ENCODE measurements around the gene UBAC2.

UBAC2 gene

DNA sequence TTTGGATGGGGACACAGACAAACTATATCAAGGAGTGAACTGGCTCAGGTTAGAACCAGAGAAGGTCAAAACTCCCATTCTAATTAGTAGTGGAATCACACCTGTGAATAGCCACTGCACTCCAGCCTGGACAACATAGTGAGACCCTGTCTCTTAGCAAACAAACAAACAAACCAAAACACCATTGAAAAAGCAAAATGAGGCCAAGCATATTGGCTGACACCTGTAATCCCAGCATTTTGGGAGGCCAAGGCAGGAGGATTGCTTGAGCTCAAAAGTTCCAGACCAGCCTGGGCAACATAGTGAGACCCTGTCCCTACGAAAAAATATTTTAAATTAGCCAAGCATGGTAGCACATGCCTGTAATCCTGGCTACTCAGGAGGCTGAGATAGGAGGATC, 39.1 kb upstream of the UBAC2 start:
- H3K27ac ChIP-seq (ENCODE audit: low read depth, low read length), result no peak overlapping the region
- no peaks in the 10 kb centered on the region for H3K36me3 ChIP-seq (ENCODE audit: control insufficient read depth in 5 of 5, insufficient read depth in 5 of 5, low read length in 5 of 5)
- peaks cover 0 to 5% (median 0%) of the 10 kb centered on the region in 5 donors for H3K4me1 ChIP-seq (ENCODE audit: control insufficient read depth in 5 of 5, insufficient read depth in 5 of 5, low read length in 5 of 5)
- no peak overlapping the region for H3K4me3 ChIP-seq (ENCODE audit: low read depth in 1 of 5, low read length in 5 of 5)
- no peak overlapping the region for H3K9ac ChIP-seq (ENCODE audit: low read length in 5 of 5)
- H3K9me3 ChIP-seq (ENCODE audit: control insufficient read depth in 5 of 5, low read length in 5 of 5), result no peaks in the 10 kb centered on the region
- H3K27me3 ChIP-seq (ENCODE audit: control insufficient read depth in 5 of 5, insufficient read depth in 4 of 5, low read length in 5 of 5), result peaks cover 2 to 10% (median 8%) of the 10 kb centered on the region in 5 donors

DNA sequence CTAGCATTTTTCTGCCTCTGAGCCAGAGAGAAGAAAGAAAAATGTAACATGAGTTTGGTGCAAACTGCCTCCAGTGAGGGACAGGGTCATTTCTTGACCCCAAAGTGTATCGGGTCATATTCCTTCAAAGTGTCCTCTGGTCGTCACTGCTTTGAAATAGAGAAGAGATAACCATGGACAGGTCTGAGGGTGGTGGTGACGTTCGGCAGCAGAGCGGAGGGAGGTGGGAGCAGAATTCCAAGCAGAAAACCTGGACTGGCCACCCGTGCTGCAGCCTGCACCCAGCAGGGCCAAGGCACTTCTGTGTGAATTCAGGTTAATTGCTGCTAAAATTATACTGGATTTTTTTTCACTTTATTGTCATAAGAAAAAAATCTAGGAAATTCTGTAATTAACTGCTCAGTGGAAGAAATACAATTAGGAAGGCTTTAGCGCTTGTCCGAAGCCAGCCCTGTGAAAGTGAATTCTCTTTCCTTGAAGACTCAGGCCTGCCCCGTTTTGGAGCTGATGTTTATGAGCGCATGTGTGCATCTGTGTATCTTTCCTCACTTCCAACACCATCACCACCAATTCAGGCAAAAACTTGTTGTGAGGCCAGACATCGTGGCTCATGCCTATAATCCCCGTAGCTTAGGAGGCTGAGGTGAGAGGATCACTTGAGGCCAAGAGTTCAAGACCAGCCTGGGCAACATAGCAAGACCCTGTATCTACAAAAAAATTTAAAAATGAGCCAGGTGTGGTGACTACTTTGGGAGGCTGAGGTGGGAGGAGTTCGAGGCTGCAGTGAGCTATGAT, 37.9 kb upstream of the UBAC2 start:
- H3K9me3 ChIP-seq (ENCODE audit: control insufficient read depth in 5 of 5, low read length in 5 of 5), result no peaks in the 10 kb centered on the region
- H3K27ac ChIP-seq (ENCODE audit: low read depth, low read length), result no peak overlapping the region
- no peak overlapping the region for H3K9ac ChIP-seq (ENCODE audit: low read length in 5 of 5)
- no peaks in the 10 kb centered on the region for H3K36me3 ChIP-seq (ENCODE audit: control insufficient read depth in 5 of 5, insufficient read depth in 5 of 5, low read length in 5 of 5)
- H3K27me3 ChIP-seq (ENCODE audit: control insufficient read depth in 5 of 5, insufficient read depth in 4 of 5, low read length in 5 of 5), result peaks cover 0 to 8% (median 8%) of the 10 kb centered on the region in 5 donors
- peaks cover 0 to 5% (median 0%) of the 10 kb centered on the region in 5 donors for H3K4me1 ChIP-seq (ENCODE audit: control insufficient read depth in 5 of 5, insufficient read depth in 5 of 5, low read length in 5 of 5)
- H3K4me3 ChIP-seq (ENCODE audit: low read depth in 1 of 5, low read length in 5 of 5), result no peak overlapping the region

DNA sequence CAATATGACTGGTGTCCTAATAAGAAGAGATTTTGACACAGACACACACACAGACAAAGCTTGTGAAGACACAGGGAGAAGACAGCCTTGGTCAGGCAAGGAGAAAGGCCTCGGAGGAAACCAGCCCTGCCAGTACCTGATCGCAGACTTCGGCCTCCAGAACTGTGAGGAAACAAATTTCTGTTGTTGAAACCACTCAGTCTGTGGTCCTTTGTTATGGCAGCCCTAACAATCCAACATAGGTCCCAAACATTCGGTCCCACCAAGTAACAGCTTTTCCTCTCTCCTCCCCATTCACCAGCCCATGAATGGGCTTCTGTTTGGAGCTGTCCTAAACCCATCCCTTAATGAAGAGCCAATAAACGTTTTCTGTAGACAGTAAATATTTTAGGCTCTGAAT, 36.4 kb upstream of the UBAC2 start:
- no peak overlapping the region for H3K9ac ChIP-seq (ENCODE audit: low read length in 5 of 5)
- no peaks in the 10 kb centered on the region for H3K36me3 ChIP-seq (ENCODE audit: control insufficient read depth in 5 of 5, insufficient read depth in 5 of 5, low read length in 5 of 5)
- no peak overlapping the region for H3K4me3 ChIP-seq (ENCODE audit: low read depth in 1 of 5, low read length in 5 of 5)
- H3K27ac ChIP-seq (ENCODE audit: low read depth, low read length), result no peak overlapping the region
- peaks cover 0 to 5% (median 0%) of the 10 kb centered on the region in 5 donors for H3K4me1 ChIP-seq (ENCODE audit: control insufficient read depth in 5 of 5, insufficient read depth in 5 of 5, low read length in 5 of 5)
- peaks cover 0 to 6% (median 4%) of the 10 kb centered on the region in 5 donors for H3K27me3 ChIP-seq (ENCODE audit: control insufficient read depth in 5 of 5, insufficient read depth in 4 of 5, low read length in 5 of 5)
- H3K9me3 ChIP-seq (ENCODE audit: control insufficient read depth in 5 of 5, low read length in 5 of 5), result no peaks in the 10 kb centered on the region

DNA sequence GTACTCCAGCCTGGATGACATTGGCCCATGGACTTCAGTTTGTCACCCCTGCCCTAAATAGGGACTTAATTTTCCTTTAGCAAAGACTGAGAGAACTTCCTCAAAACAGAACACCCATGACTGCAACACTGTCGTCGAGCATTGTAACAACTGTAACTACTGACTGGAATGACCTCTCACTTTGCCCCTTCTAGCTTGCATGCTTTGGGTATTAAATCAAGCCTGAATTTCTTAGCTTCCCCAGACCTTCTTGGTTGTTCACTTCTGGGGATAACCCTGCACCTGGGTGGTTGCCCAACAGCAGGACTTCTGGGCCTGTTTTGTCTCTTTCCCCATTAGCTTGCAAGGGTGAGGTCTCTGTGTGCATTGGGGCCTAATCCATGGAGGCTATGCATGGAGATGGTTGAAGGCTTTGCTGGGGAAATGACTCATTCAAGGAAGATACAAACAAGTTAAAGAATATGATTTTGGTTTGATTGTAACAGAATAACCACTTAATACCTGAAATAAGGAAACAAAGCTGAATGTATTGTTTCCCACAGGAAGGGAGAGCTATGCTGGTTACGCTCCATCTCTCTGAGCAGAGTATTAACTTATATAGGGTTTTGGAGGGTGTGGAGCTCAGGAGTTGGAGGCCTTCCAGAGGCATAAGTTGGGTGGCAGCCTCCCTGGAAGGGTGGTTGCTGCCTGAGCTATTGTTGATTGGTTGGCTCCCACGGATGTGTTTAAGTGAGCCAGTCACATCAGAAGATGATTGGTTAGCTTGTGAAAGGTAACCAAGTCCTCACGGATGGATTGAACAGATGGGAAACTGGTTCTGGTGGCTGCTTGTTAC, 34.7 kb upstream of the UBAC2 start:
- Histone ChIP-seq H3K4me3 (ENCODE audit: low read depth in 1 of 5, low read length in 5 of 5) (no peak overlapping the region), H3K27me3 (ENCODE audit: control insufficient read depth in 5 of 5, insufficient read depth in 4 of 5, low read length in 5 of 5) (no peaks in the 10 kb centered on the region), H3K36me3 (ENCODE audit: control insufficient read depth in 5 of 5, insufficient read depth in 5 of 5, low read length in 5 of 5) (no peaks in the 10 kb centered on the region), H3K9me3 (ENCODE audit: control insufficient read depth in 5 of 5, low read length in 5 of 5) (no peaks in the 10 kb centered on the region), H3K27ac (ENCODE audit: low read depth, low read length) (no peak overlapping the region), H3K9ac (ENCODE audit: low read length in 5 of 5) (no peak overlapping the region), H3K4me1 (ENCODE audit: control insufficient read depth in 5 of 5, insufficient read depth in 5 of 5, low read length in 5 of 5) (peaks cover 0 to 5% (median 0%) of the 10 kb centered on the region in 5 donors)

DNA sequence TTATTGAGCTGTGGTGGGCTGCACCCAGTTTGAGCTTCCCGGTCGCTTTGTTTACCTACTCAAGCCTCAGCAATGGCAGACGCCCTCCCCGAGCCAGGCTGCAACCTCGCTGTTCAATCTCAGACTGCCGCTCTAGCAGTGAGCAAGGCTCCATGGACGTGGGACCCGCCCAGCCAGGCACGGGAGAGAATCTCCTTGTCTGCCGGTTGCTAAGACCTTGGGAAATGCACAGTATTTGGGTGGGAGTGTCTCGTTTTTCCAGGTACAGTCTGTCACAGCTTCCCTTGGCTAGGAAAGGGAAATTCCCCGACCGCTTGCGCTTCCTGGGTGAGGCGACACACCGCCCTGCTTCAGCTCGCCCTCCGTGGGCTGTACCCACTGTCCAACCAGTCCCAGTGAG, 27.7 kb upstream of the UBAC2 start:
- H3K9me3 ChIP-seq (ENCODE audit: control insufficient read depth in 5 of 5, low read length in 5 of 5), result no peaks in the 10 kb centered on the region
- no peak overlapping the region for H3K27ac ChIP-seq (ENCODE audit: low read depth, low read length)
- H3K4me3 ChIP-seq (ENCODE audit: low read depth in 1 of 5, low read length in 5 of 5), result no peak overlapping the region
- H3K9ac ChIP-seq (ENCODE audit: low read length in 5 of 5), result no peak overlapping the region
- peaks cover 0 to 5% (median 3%) of the 10 kb centered on the region in 5 donors for H3K4me1 ChIP-seq (ENCODE audit: control insufficient read depth in 5 of 5, insufficient read depth in 5 of 5, low read length in 5 of 5)
- H3K27me3 ChIP-seq (ENCODE audit: control insufficient read depth in 5 of 5, insufficient read depth in 4 of 5, low read length in 5 of 5), result peaks cover 2 to 13% (median 4%) of the 10 kb centered on the region in 5 donors
- H3K36me3 ChIP-seq (ENCODE audit: control insufficient read depth in 5 of 5, insufficient read depth in 5 of 5, low read length in 5 of 5), result no peaks in the 10 kb centered on the region

DNA sequence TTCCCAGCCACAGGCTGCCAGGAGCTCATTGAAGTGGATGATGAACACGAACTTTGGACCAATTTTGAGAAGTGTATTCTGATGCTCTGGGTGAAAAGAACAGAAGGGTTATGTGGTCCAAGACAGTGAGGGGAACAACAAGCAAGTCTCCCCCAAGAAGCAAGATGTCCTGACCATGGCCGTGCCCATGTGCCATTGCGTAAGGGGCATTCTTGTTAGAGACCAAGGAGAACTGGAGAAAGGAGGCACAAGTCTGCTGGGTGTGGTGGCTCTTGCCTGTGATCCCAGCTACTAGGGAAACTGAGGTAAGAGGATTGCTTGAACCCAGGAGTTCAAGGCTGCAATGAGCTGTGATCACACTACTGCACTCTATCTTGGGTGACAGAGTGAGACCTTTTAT, 27.0 kb upstream of the UBAC2 start:
- H3K4me1 ChIP-seq (ENCODE audit: control insufficient read depth in 5 of 5, insufficient read depth in 5 of 5, low read length in 5 of 5), result peaks cover 1 to 8% (median 4%) of the 10 kb centered on the region in 5 donors
- no peak overlapping the region for H3K9ac ChIP-seq (ENCODE audit: low read length in 5 of 5)
- H3K36me3 ChIP-seq (ENCODE audit: control insufficient read depth in 5 of 5, insufficient read depth in 5 of 5, low read length in 5 of 5), result no peaks in the 10 kb centered on the region
- no peak overlapping the region for H3K27ac ChIP-seq (ENCODE audit: low read depth, low read length)
- H3K27me3 ChIP-seq (ENCODE audit: control insufficient read depth in 5 of 5, insufficient read depth in 4 of 5, low read length in 5 of 5), result peaks cover 2 to 13% (median 4%) of the 10 kb centered on the region in 5 donors
- no peak overlapping the region for H3K4me3 ChIP-seq (ENCODE audit: low read depth in 1 of 5, low read length in 5 of 5)
- no peaks in the 10 kb centered on the region for H3K9me3 ChIP-seq (ENCODE audit: control insufficient read depth in 5 of 5, low read length in 5 of 5)

GRCh38 chr13:99174533-99175100, 26.0 kb upstream of the UBAC2 start:
- H3K4me1 ChIP-seq (ENCODE audit: control insufficient read depth in 5 of 5, insufficient read depth in 5 of 5, low read length in 5 of 5), result peaks cover 2 to 14% (median 5%) of the 10 kb centered on the region in 5 donors
- H3K4me3 ChIP-seq (ENCODE audit: low read depth in 1 of 5, low read length in 5 of 5), result no peak overlapping the region
- H3K9ac ChIP-seq (ENCODE audit: low read length in 5 of 5), result no peak overlapping the region
- no peaks in the 10 kb centered on the region for H3K36me3 ChIP-seq (ENCODE audit: control insufficient read depth in 5 of 5, insufficient read depth in 5 of 5, low read length in 5 of 5)
- H3K27ac ChIP-seq (ENCODE audit: low read depth, low read length), result no peak overlapping the region
- H3K27me3 ChIP-seq (ENCODE audit: control insufficient read depth in 5 of 5, insufficient read depth in 4 of 5, low read length in 5 of 5), result peaks cover 2 to 13% (median 4%) of the 10 kb centered on the region in 5 donors
- no peaks in the 10 kb centered on the region for H3K9me3 ChIP-seq (ENCODE audit: control insufficient read depth in 5 of 5, low read length in 5 of 5)

- H3K9me3 ChIP-seq (ENCODE audit: control insufficient read depth in 5 of 5, low read length in 5 of 5), result no peaks in the 10 kb centered on the region
- peaks cover 2 to 13% (median 4%) of the 10 kb centered on the region in 5 donors for H3K27me3 ChIP-seq (ENCODE audit: control insufficient read depth in 5 of 5, insufficient read depth in 4 of 5, low read length in 5 of 5)
Observed at GRCh38 chr13:99176309-99177276, 24.1 kb upstream of the UBAC2 start.

GRCh38 chr13:99178636-99179035, 22.0 kb upstream of the UBAC2 start:
- Histone ChIP-seq H3K9me3 (ENCODE audit: control insufficient read depth in 5 of 5, low read length in 5 of 5) (peaks cover 0 to 5% (median 0%) of the 10 kb centered on the region in 5 donors), H3K4me1 (ENCODE audit: control insufficient read depth in 5 of 5, insufficient read depth in 5 of 5, low read length in 5 of 5) (peaks cover 2 to 14% (median 5%) of the 10 kb centered on the region in 5 donors), H3K27me3 (ENCODE audit: control insufficient read depth in 5 of 5, insufficient read depth in 4 of 5, low read length in 5 of 5) (peaks cover 2 to 10% (median 4%) of the 10 kb centered on the region in 5 donors), H3K27ac (ENCODE audit: low read depth, low read length) (no peak overlapping the region), H3K36me3 (ENCODE audit: control insufficient read depth in 5 of 5, insufficient read depth in 5 of 5, low read length in 5 of 5) (no peaks in the 10 kb centered on the region), H3K9ac (ENCODE audit: low read length in 5 of 5) (no peak overlapping the region), H3K4me3 (ENCODE audit: low read depth in 1 of 5, low read length in 5 of 5) (no peak overlapping the region)

More at GRCh38 chr13:99176309-99177276, 24.1 kb upstream of the UBAC2 start:
- no peaks in the 10 kb centered on the region for H3K36me3 ChIP-seq (ENCODE audit: control insufficient read depth in 5 of 5, insufficient read depth in 5 of 5, low read length in 5 of 5)
- no peak overlapping the region for H3K9ac ChIP-seq (ENCODE audit: low read length in 5 of 5)
- peak overlapping the region in 2 of 5 donors; percentile 13 to 17 for H3K4me3 ChIP-seq (ENCODE audit: low read depth in 1 of 5, low read length in 5 of 5)
- no peak overlapping the region for H3K27ac ChIP-seq (ENCODE audit: low read depth, low read length)
- peaks cover 2 to 14% (median 5%) of the 10 kb centered on the region in 5 donors for H3K4me1 ChIP-seq (ENCODE audit: control insufficient read depth in 5 of 5, insufficient read depth in 5 of 5, low read length in 5 of 5)
